Stimulated activated naive B cell treated with anti-CD40 and anti-IgM and Interleukin-4, amounts not matched to agents 10 μg/mL and 1 μg/mL and 100 μg/mL, for 72 hours (primary cell): ENCODE results near the gene PAK6.

Experiments used
- ATAC-seq, 2 donors: fragments of 150-1000 bp; cut with Tn5 transposase; replicated peaks; 2 replicates each; pipeline ENCODE4 v1.10.0; 2021; ENCODE audit warnings: moderate library complexity in 1 of 2
- DNase-seq: peaks from one replicate; pipeline ENCODE4 v3.0.0; 2021
- H3K27ac Mint-ChIP-seq: one replicate; pipeline ENCODE4 v1.8.0; 2022; ENCODE audit warnings: mild to moderate bottlenecking, mixed read lengths
- H3K27me3 Mint-ChIP-seq, 2 donors: one replicate each; pipeline ENCODE4 v1.8.0; 2022; ENCODE audit warnings: mixed read lengths in 2 of 2
- H3K36me3 Mint-ChIP-seq, 2 donors: one replicate each; pipeline ENCODE4 v1.8.0; 2022; ENCODE audit warnings: mixed read lengths in 2 of 2, mild to moderate bottlenecking in 1 of 2
- H3K4me1 Mint-ChIP-seq, 2 donors: one replicate each; pipeline ENCODE4 v1.8.0; 2022; ENCODE audit warnings: mixed read lengths in 2 of 2, mild to moderate bottlenecking in 1 of 2
- H3K4me3 Mint-ChIP-seq, 2 donors: one replicate each; pipeline ENCODE4 v1.8.0; 2022; ENCODE audit warnings: mild to moderate bottlenecking in 2 of 2, mixed read lengths in 2 of 2, moderate library complexity in 1 of 2
- H3K9me3 Mint-ChIP-seq, 2 donors: one replicate each; pipeline ENCODE4 v1.8.0; 2022; ENCODE audit warnings: mixed read lengths in 2 of 2, mild to moderate bottlenecking in 1 of 2

PAK6 gene

DNA sequence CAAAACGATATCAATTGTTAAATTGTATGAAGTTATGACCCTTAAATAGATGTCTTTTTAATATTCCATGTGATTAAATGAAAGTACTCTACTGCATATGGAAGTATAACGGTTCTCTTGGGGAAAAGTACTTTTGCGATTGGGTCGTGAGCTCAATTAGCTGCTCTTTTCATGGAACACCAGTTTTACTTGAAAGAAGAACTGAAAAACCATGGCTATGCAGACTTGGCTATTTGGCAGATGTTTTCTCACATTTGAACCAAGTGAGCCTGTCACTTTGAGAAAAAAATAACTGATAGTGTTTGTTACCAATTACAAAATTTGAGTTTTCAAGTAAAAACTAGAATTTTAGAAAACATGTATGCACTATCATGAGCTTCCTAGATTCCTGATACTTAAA, 78.7 kb downstream of the PAK6 start:
- Mint-ChIP-seq H3K27ac (no peak overlapping the region), H3K4me3 (peak overlapping the region in 1 of 2 donors; percentile 17), H3K9me3 (no peaks in the 10 kb centered on the region), H3K27me3 (peaks cover 10 to 11% of the 10 kb centered on the region in 2 donors), H3K36me3 (no peaks in the 10 kb centered on the region), H3K4me1 (peaks cover 13 to 34% of the 10 kb centered on the region in 2 donors)
- ATAC-seq (peak in 1 of 2 donors; percentile 45), DNase-seq (no peak)

DNA sequence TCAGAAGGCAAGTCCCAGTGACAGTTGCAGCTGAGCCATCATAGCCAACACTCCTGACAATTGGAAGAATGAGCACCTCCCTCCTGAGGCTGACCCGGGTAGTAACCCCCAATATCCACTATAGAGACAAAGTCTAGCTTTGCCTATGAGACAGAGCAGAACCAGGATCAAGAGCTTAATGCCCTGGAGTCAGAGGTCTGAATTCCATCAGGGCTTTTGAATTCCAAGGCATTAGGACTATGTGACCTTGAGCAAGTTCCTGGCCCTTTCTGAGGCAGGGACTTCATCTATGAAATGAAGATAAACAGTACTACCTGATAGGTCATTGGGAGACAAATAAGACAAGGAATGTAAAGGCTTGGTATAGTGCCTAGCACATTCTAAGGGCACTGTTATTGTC, 81.5 kb downstream of the PAK6 start:
- Mint-ChIP-seq H3K4me3 (no peak overlapping the region), H3K36me3 (peaks cover 0 to 3% of the 10 kb centered on the region in 2 donors), H3K27ac (no peak overlapping the region), H3K27me3 (peaks cover 6 to 7% of the 10 kb centered on the region in 2 donors), H3K9me3 (no peaks in the 10 kb centered on the region), H3K4me1 (peaks cover 18 to 46% of the 10 kb centered on the region in 2 donors)
- ATAC-seq (no peak), DNase-seq (no peak)

DNA sequence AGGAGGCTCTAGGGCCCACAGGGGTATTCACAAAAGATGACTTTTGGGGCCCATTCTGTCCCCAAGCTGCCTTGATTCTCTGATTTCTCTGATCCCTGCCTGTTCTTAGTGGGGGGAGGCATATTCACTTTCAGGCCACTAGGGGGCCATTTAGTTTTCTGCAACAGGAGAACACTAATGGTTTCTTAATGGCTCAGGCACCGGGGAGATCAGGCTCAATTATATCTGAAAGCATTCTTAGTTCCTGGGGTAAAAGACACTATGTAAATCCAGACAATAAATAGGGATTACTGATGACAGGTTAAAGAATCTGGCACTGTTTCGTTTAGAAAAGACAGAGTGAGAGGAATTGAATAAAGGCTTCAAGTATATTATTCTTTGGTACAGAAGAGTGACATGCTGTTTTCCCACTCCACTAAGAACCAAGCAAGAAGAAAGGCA, 82.1 kb downstream of the PAK6 start:
- DNase-seq (peak; percentile 47), ATAC-seq (peak; percentile 33 to 35)
- Mint-ChIP-seq H3K4me1 (peaks cover 18 to 51% of the 10 kb centered on the region in 2 donors), H3K27ac (no peak overlapping the region), H3K9me3 (no peaks in the 10 kb centered on the region), H3K27me3 (peaks cover under 1 to 2% of the 10 kb centered on the region in 2 donors), H3K36me3 (peaks cover 0 to 3% of the 10 kb centered on the region in 2 donors), H3K4me3 (no peak overlapping the region)

DNA sequence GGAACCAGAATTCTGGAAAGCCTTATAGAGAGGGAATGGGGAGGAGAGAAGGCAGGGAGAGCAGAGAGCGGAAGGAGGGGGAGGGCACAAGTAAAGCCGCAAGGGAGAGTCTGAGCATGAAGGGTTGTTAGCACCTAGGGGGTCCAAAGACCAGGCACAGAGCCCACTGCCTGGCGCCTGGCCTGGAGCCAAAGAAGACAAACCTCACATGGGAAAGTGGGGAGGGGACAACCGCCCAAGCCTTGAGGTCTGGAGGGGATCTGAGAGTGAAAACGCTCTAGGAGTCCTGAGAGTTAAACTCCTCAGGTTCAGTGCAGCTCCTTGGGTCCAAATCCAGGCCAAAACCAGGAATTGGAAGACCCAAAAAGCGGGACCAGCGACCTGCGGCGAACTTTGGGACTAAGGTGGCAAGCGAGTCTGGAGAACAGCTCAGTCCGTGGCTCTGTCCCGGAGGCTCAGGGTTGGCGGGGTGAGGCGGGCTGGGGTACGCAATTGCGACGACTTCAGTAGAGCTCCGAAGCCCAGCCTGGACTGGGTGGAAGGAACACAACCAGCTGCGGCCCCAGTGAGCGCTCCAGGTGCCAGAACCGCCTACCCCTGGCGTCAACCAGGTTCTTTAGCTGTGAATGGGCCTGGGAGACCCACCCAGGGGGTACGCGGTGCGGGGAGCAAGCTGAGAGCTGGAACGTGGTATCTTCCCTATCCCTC, 83.8 kb downstream of the PAK6 start:
- Mint-ChIP-seq H3K4me3 (peak overlapping the region; percentile 74 to 80), H3K9me3 (no peaks in the 10 kb centered on the region), H3K4me1 (peaks cover 19 to 42% of the 10 kb centered on the region in 2 donors), H3K27me3 (no peaks in the 10 kb centered on the region), H3K27ac (peak overlapping the region; percentile 81), H3K36me3 (peaks cover 5 to 10% of the 10 kb centered on the region in 2 donors)
- ATAC-seq (no peak), DNase-seq (no peak)

DNA sequence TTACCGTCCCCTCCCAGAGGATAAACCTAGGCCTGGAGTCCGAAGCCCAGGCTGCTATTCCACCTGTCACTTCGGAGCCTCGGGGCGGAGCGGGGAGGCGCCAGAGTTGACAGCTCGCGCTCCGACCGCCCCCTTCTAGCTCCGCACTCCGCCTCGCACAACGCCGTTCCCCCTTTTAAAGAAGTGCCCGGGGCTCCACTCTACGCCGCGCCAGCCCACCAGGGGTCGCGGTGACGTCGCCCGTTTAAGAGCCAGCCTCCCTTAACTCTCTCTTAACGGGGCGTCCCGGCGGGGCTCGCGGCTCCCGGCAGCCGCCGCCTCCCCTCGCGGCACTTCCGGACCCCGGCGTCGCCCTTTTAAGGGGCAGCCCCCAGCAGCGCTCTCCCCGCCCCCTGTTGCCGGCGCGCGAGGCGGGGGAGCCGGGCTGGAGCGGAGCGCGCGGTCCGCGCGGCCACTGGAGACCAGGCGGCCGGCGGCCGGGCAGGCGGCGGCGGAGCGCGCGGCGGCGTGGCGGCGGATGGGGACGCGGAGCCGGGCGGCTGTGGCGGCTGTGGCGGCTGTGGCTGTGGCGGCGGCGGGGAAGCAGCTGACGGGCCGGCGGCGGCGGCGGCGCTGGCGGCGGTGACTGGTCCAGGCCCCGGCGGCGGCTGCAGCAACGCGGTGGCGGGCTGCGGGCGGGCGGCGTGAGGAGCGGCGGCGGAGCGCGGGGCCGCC, 84.5 kb downstream of the PAK6 start, which contains the start of gene INAFM2:
Gene INAFM2 (plus strand): TSS at position 454 of the 714 bp plus-strand sequence. CDS start 364 bp downstream, outside the sequence.
- Mint-ChIP-seq H3K27ac (peak within 1 kb of the TSS; percentile 81), H3K4me3 (peak within 1 kb of the TSS; percentile 76 to 80), H3K27me3 (no peaks in the 10 kb centered on the region), H3K4me1 (peaks cover 21 to 48% of the 10 kb centered on the region in 2 donors), H3K9me3 (no peaks in the 10 kb centered on the region), H3K36me3 (peaks cover 5 to 15% of the 10 kb centered on the region in 2 donors)
- ATAC-seq (peak; percentile 87 to 92), DNase-seq (peak; percentile 88)

DNA sequence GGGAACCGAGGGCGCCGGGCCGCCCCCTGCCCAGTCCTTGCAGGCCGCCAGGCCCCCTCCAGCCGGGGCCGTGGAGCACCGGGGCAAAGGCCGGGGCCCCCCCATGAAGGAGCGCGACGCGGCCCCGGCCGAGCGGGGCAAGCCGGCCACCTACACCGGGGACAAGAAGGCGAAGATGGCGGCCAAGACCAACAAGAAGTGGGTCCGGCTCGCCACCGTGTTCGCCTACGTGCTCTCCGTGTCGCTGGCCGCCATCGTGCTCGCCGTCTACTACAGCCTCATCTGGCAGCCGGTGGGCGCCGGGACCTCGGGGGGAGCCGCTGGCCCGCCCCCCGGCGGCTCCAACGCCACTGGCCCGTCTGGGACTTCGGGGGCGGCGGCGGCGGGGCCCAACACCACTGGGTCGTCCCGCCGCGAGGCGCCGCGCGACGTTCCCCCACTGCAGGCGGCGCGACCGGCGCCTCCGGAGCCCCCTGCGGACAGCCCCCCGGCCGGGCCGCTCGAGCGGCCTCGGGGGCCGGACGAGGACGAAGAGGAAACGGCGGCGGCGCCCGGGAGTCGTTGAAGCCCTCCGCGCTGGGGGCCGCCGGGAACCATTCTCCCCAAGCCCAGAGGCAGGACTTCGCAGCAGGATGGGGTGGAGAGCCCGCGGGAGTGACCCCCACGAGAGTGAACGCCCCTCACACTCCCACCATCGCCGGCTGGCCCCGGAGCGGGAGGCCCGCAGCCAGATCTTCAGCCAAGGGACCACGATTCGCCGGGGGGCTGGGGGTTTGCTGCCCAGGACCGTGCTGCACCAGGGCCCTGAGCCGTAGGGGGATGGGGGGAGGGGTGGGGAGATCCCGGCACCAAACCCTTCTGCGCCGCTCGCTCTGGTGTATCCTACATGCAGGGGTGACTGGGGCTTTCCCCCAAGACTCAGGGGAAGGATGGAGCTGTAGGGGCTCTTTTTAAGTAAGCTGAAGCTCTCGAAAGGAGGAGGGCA, 85.4 kb downstream of the PAK6 start:
- ATAC-seq (peak; percentile 17 to 27), DNase-seq (no peak)
- Mint-ChIP-seq H3K4me1 (peaks cover 21 to 57% of the 10 kb centered on the region in 2 donors), H3K27ac (peak overlapping the region; percentile 62), H3K9me3 (no peaks in the 10 kb centered on the region), H3K36me3 (peaks cover 7 to 15% of the 10 kb centered on the region in 2 donors), H3K4me3 (peak overlapping the region; percentile 73 to 76), H3K27me3 (peaks cover 0 to 6% of the 10 kb centered on the region in 2 donors)

DNA sequence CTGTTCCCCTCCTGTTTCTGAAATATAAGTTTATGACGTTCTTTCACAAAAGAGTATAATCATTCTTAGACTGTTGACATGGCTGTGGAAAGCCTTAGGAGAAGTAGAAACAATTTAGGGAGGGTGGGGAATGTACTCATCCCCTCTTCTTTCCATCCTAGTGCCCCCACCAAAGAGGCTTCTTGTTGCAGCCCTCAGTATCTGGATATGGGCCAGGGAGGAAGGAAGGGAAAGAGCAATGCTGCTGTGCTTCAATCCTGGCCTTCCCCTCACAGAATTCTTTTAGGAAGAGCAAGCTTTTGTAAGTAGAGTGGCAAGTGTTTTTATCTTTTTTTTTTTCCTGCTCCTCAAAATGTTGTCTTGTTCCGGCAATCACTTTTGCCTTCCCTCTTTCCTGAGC, 86.3 kb downstream of the PAK6 start:
- Mint-ChIP-seq H3K36me3 (peaks cover 7 to 15% of the 10 kb centered on the region in 2 donors), H3K4me3 (peak overlapping the region; percentile 73 to 76), H3K27ac (no peak overlapping the region), H3K9me3 (no peaks in the 10 kb centered on the region), H3K27me3 (peaks cover 0 to 10% of the 10 kb centered on the region in 2 donors), H3K4me1 (peaks cover 21 to 61% of the 10 kb centered on the region in 2 donors)
- DNase-seq (no peak), ATAC-seq (no peak)

DNA sequence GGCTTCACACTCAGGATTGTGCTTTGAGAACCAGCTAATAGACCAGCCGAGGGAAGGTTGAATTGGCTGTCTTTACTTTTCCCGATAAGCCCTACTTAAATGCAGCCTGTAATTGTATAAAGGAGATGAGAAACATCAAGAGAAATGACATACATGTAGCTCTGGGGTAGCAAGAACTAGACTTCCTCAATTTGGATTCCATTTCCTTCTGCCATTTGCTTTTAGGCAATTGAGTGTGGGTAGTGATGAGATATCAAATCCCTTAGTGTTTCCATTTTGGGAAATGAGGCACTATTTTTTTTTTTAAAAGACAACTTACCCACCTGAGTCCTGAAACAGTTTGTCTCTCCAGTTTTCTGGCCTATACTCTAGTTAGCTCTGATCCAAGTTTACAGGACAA, 86.8 kb downstream of the PAK6 start:
- Mint-ChIP-seq H3K4me1 (peaks cover 21 to 61% of the 10 kb centered on the region in 2 donors), H3K27ac (no peak overlapping the region), H3K36me3 (peaks cover 7 to 15% of the 10 kb centered on the region in 2 donors), H3K4me3 (no peak overlapping the region), H3K9me3 (no peaks in the 10 kb centered on the region), H3K27me3 (peaks cover 0 to 10% of the 10 kb centered on the region in 2 donors)
- ATAC-seq (no peak), DNase-seq (no peak)
